ENCODE measurements around the gene PPAN.

Gene PPAN, protein sequence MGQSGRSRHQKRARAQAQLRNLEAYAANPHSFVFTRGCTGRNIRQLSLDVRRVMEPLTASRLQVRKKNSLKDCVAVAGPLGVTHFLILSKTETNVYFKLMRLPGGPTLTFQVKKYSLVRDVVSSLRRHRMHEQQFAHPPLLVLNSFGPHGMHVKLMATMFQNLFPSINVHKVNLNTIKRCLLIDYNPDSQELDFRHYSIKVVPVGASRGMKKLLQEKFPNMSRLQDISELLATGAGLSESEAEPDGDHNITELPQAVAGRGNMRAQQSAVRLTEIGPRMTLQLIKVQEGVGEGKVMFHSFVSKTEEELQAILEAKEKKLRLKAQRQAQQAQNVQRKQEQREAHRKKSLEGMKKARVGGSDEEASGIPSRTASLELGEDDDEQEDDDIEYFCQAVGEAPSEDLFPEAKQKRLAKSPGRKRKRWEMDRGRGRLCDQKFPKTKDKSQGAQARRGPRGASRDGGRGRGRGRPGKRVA

GRCh38 chr19:10106100-10106936, at the start of gene PPAN:
TSS of gene PPAN (plus strand) at chr19:10106362. CDS start at chr19:10106395, 33 bp downstream.
- DNase-seq, result peak; percentile 95

- no peak for DNase-seq
Observed at GRCh38 chr19:10061717-10062310, 44.3 kb upstream of the PPAN start.

GRCh38 chr19:10068205-10068604, 38.0 kb upstream of the PPAN start:
- no peak for DNase-seq

DNA sequence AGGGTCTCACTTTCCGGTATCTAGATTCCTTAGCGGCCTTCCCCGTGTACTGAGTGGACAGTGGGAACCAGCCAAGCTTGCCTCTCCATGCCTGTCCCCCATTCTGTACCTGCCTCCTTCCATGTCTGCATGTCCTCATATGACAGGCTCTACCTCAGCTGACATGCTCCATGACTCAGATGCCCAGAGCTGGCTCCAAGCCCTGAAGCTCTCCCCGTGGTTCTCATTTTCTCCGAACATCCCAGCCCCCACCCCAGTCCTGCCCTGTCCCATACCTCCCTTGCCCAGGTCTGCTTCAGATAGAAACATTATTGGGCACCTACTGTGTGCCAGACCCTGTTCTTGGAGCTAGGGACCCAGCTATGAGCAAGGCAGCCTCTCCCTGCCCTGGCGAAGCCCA, 37.1 kb upstream of the PPAN start:
- DNase-seq, result no peak

DNA sequence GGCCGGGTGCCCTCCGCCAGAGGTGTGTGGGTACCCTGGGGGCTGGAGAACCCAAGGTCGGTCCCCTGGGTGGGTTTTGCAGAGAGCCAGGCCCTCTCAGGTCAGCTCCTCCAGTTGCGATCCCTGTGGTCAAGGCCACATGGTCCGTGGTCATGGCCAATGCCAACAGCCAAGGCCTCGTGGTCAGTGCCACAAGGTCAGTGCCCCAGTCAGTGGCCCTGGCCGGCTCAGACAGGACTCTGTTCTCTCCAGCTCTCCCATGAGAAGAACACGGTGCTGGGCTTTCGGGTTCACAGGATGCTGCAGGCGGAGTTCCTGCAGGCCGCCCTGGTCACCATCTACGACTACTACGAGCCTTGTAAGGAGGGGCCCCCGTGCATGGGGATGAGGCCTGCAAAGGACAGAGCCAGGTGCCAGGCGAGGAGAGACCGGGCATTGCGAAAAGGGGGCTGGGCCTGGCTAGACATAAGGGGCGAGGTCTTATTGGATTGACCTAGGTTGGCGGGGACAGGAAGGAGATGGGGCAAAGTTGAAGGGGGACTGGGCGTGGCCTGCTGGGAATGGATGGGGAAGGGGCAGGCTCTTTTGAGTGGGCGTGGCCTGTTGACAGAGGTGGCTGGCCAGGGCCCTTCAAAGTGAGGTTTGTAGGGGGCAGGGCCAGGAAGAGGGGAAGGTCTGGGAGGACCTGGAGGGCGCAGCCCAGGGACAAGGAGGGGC, 35.3 kb upstream of the PPAN start:
- DNase-seq, result no peak

GRCh38 chr19:10074153-10074552, 32.0 kb upstream of the PPAN start:
- DNase-seq, result peak; percentile 36

- DNase-seq, result no peak
Observed at GRCh38 chr19:10076535-10076934, 29.6 kb upstream of the PPAN start.

DNA sequence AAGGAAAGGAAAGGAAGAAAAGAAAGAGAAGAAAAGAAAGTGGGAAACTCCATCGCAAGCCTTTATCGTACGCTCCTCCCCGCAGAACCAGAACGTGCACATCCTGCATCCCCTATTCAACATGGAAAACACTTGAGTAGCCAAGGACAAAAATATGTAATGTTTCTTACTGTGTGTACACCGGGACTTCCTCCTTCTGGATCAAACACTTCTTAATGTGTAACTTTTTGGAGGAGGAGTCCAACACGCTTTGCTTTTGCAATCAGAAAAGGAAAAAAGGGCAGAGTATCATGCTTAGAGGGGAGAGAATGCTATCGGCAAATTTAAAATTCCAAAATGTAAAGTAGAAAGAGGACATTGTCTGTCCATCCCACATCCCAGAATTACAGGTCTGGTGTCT, 27.8 kb upstream of the PPAN start:
- DNase-seq, result no peak

- no peak for DNase-seq
Observed at GRCh38 chr19:10079031-10079453, 27.1 kb upstream of the PPAN start.

- DNase-seq, result no peak
Observed at GRCh38 chr19:10083911-10084310, 22.3 kb upstream of the PPAN start.

- no peak for DNase-seq
Observed at GRCh38 chr19:10084803-10085202, 21.4 kb upstream of the PPAN start.

DNA sequence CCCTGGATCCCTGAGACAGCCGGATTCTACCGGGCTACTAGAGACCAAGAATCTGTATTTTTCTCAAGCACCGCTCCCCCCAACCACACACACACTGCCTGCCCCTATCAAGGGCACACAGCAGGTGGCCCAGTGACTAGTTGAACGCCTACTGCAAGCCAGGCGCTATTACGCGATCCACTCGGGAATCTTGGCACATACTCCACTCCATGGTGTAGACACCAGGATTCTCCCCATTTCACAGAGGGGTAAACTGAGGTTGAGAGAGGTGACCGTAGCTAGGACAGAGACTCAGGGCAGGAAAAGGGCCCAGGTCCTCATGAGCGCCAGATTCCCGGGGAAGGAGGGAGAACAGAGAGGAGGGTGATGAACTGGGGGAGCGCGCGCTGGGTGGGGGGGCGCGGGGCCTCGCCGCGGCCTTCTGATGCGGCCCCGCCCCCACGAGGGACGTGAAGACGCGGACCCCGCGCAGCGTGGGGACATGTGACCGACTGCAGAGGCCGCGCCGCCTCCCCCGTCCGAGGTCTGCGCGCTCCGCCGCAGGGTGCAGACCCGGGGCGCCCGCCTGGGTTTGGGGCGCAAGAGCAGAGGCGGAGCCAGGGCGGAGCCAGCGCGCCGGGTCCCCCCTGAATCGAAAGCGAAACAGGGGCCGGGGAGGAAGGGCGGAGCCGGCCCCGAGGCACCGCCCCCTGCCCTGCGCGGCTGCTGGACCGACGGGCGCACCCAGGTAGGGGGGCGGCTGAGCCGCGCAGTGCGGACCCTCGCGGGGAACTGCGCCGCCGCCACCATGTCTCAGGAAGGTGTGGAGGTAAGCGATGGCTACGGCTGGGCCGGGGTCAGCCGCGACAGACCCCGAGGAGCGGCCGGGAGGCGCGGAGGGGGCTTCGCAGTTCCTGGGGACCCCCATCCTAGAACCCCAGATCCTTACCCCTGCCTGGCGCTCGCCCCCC, 20.2 kb upstream of the PPAN start, which contains the start of gene SHFL:
Gene SHFL, plus strand, starts transcription at position 677 of the 950 bp plus-strand sequence. Its CDS starts 111 bp downstream, at position 788.
- DNase-seq, result peak; percentile 80

DNA sequence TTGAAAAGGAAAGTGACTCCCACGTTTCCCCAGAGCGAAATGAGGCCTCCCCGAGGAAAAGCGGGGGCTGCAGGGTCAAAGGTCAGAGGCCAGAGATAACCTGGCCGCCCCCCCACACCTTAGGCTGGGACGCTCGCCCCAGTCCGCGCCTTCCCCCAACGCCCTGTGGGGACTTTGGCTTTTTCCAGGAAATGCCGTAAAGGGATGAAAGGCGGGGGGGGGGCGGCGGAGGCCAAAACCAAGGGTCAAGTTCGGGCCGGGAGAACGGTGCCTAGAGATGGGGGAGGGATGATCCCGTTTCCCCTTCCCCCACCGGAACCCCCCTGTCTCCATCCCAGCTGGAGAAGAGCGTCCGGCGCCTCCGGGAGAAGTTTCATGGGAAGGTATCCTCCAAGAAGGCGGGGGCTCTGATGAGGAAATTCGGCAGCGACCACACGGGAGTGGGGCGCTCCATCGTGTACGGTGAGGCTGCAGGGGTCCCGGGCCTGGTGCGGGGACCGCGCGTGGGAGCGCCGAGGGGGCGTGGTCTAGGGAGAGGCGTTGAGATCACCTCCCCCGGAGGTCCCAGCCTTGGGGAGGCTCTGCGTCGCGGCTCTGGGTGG, 19.5 kb upstream of the PPAN start:
- peak; percentile 53 for DNase-seq

GRCh38 chr19:10087296-10088061, 18.7 kb upstream of the PPAN start:
- DNase-seq, result no peak

- no peak for DNase-seq
Observed at GRCh38 chr19:10088949-10089554, 17.1 kb upstream of the PPAN start.

DNA sequence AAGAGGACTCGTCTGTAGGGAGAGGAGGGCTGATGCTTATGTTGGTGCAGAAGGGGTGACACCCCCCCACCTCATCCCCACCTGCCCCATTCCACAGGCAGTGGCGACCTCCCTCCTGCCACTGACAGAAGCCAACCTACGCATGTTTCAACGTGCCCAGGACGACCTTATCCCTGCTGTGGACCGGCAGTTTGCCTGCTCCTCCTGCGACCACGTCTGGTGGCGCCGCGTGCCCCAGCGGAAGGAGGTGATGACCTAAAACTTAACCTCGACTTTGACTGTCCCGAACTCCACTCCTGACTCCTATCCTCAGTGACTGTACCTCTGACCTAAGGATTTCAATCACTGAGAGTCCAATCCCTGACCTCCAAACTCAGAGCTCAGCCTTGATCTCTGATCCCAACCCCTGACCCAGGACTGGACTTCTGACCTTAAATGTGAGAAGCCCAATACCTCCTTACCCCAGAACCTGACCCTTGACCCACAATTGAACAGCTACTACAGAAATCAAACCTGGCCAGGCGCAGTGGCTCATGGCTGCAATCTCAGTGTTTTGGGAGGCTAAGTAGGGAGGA, 16.3 kb upstream of the PPAN start:
- no peak for DNase-seq

- DNase-seq, result no peak
Observed at GRCh38 chr19:10091370-10091687, 14.8 kb upstream of the PPAN start.

DNA sequence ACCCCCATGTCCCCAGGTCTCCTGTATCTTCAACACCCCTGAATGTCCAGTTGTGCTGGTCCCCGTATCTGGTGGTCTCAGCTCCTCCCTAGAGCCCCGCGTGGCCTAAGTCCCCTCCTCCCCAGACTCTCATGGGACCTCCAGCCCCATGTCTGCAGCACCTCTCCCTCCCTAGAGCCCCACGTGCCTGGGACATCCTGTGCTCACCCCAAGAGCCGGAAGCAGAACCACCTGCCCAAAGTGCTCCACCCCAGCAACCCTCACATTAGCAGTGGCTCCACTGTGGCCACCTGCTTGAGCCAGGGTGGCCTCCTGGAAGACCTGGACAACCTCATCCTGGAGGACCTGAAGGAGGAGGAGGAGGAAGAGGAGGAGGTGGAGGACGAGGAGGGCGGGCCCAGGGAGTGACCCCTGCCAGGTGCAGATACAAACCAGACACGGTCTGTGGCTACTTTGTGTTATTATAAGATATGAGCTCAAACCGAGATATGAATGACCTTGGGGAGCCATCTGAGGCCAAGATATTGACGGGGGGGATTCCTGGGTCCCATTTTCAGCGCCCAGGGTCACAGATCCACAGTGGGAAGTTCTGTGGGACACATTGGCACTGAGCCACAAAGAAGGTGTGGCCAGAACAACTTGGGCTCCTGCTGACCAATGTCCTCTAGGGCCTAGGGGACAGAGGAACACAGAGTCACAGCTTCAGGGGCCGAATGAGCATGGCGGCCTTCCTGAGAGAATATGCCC, 14.1 kb upstream of the PPAN start:
- no peak for DNase-seq
